GM19452 (cell line): ENCODE results near the gene PRKAR2B.
"Not testable (repeated sequence)": the region's sequence is repeated elsewhere in the genome, so short reads cannot be mapped to it uniquely, and the experiment has no call there.

Experiments
- ATAC-seq: cut with Tn5 transposase; IDR thresholded peaks from one replicate; pipeline ENCODE4 v1.9.1; 2021; ENCODE audit not compliant: unreplicated experiment

Gene PRKAR2B

GRCh38 chr7:107152011-107152410 lies 107.5 kb downstream of the PRKAR2B start:
- no peak for ATAC-seq

GRCh38 chr7:107154826-107155225 lies 110.3 kb downstream of the PRKAR2B start:
- ATAC-seq = no peak

GRCh38 chr7:107155726-107156125 lies 111.2 kb downstream of the PRKAR2B start:
- not testable (repeated sequence) for ATAC-seq

- ATAC-seq = no peak
These were observed 112.6 kb downstream of the PRKAR2B start for GRCh38 chr7:107157091-107157490.

GRCh38 chr7:107158028-107158427 lies 113.5 kb downstream of the PRKAR2B start:
- ATAC-seq = no peak

GRCh38 chr7:107160389-107160788 lies 115.9 kb downstream of the PRKAR2B start:
- ATAC-seq = no peak

GRCh38 chr7:107161415-107161814 lies 116.9 kb downstream of the PRKAR2B start:
- ATAC-seq = no peak

GRCh38 chr7:107162475-107162874 lies 118.0 kb downstream of the PRKAR2B start:
- no peak for ATAC-seq

- ATAC-seq = no peak
These were observed 119.6 kb downstream of the PRKAR2B start for GRCh38 chr7:107164092-107164491.

- ATAC-seq = no peak
These were observed 120.8 kb downstream of the PRKAR2B start for GRCh38 chr7:107165341-107165740.

GRCh38 chr7:107166736-107167426 lies 122.4 kb downstream of the PRKAR2B start:
- no peak for ATAC-seq

GRCh38 chr7:107167483-107168232 lies 123.2 kb downstream of the PRKAR2B start:
- ATAC-seq = no peak

- ATAC-seq = peak; percentile 87
These were observed 124.0 kb downstream of the PRKAR2B start, which contains the start of gene HBP1 for GRCh38 chr7:107168233-107169119. HBP1 (plus strand) TSS chr7:107169003; CDS start chr7:107179894, 10,891 bp downstream.

- peak; percentile 22 for ATAC-seq
These were observed 124.9 kb downstream of the PRKAR2B start for GRCh38 chr7:107169120-107170050.

- ATAC-seq = no peak
These were observed 125.8 kb downstream of the PRKAR2B start for GRCh38 chr7:107170051-107170915.

GRCh38 chr7:107171496-107171895 lies 127.0 kb downstream of the PRKAR2B start:
- no peak for ATAC-seq

GRCh38 chr7:107172276-107173032 lies 127.9 kb downstream of the PRKAR2B start:
- no peak for ATAC-seq

GRCh38 chr7:107173191-107173590 lies 128.7 kb downstream of the PRKAR2B start:
- no peak for ATAC-seq
